ENCODE measurements around the gene ARL6IP1.

The ARL6IP1 gene

DNA sequence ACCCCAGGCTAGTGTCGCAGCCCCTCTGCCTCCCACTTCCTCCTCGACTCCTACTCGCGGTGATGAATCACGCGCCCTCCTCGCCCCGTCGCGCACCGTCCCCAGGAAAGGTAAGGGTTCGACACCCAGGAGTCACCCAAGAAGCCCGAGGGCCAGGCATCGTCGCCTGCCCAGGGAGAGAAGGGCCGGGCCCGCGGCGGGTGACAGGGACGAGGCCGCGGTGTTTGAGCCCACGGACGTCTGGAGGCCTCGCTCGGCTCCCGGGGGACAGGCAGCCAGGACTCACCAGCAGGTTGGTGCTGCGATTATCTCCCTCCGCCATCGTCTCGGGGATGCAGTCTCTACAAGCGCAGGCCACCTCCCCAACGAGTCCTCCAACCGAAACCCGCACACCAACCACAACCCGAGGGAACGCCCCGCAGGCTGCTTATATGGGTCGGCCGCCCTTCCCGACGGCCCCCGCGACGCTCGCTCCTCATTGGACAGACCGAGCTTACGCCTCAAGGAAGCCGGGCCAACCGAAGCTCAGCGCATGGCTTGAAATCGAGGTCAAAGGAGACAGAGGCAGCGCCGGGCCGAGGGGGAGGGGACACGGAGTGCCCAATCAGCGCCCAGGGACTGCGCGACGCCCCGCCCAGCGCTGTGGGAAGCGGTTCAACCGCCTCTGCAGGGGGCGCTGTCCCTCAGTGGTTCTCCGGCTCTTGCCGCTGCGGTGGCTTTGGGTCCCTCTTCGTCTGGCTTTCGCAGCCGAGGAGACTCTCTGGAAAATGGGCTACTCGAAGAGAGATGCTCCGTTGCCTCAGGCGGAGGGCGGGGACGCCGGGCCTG, at the start of gene ARL6IP1:
Gene ARL6IP1 (minus strand): TSS at position 405 of the 828 bp plus-strand sequence. CDS start 83 bp downstream, at position 322.
- DNase-seq (ENCODE audit: low spot score) = peak; percentile 99

DNA sequence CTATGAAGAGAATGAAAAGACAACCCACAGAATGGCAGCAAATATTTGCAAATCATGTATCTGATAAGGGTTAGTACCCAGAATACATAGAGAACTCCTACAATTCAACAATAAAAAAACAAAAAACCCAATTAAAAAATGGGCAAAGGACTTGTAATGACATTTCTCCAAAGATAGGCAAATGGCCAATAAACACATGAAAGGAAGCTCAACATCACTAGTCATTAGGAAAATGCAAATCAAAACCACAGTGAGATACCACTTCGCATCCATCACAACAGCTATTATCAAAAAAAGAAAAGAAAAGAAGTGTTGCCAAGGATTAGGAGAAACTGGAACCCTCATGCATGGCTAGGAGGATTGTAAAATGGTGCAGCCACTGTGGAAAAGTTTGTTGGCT, 45.1 kb upstream of the ARL6IP1 start:
- no peak for DNase-seq (ENCODE audit: low spot score)

DNA sequence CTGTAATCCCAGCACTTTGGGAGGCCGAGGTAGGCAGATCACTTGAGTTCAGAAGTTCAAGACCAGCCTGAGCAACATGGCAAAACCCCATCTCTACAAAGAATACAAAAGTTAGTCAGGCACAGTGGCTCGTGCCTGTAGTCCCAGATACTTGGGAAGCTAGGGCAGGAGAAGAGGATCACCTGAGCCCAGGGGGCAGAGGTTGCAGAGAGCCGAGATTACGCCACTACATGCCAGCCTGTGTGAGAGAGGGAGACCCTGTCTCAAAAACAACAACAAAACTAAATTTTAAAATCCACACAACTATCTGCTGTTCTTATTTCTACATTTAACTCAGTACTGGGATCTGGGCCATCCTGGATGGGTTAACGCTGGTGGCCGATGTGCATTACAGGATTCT, 41.2 kb upstream of the ARL6IP1 start:
- DNase-seq (ENCODE audit: low spot score) = no peak

DNA sequence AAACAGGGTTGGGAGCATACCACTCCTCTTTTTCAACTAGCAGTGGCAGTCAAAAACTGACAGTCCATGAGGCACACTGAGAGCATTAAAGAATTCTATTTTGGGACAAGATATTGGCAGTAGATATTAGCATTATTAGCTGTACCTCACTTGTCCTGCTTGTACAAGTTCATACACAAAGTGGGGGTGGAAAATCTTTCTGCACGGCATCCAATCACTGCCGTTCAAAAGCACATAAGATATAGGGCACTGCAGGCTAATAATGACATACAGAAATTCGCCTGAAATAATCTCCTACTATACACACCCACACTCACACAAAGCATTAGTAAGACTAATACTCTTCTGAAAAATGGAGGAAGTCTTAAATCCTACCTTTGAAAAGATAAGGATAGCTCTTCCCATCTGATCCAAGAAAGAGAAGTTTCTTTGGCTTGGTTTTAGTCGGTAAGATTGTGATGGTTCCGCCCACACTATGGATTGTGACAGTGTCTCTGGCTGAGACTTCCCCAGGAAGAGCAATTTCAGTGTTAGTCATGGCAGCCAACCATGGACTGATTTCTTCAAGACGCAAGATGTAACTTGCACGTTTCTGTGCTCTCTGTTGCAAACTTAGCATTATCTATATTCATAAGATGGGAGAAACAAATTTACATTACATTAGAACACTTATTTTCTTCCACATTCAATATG, 40.6 kb upstream of the ARL6IP1 start:
- no peak for DNase-seq (ENCODE audit: low spot score)

GRCh38 chr16:18839555-18839954, 38.2 kb upstream of the ARL6IP1 start:
- no peak for DNase-seq (ENCODE audit: low spot score)

DNA sequence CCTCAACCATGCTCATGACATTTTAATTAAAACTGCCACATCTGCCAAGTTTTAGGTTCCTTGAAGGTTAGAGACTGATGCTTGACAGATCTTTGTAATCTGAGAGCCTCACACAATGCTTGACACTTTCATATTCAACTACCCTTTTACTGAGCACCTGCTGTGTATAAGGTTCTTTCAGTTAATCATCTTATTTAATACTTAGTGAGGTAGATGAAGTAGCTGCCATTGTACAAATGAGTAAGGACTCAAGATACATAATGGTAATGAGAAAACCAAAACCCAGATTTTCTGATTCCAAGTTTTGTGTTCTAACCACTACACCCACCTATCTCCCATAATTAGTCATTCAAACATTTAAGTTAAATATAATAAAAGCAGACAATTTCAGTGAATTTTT, 35.4 kb upstream of the ARL6IP1 start:
- DNase-seq (ENCODE audit: low spot score) = no peak

DNA sequence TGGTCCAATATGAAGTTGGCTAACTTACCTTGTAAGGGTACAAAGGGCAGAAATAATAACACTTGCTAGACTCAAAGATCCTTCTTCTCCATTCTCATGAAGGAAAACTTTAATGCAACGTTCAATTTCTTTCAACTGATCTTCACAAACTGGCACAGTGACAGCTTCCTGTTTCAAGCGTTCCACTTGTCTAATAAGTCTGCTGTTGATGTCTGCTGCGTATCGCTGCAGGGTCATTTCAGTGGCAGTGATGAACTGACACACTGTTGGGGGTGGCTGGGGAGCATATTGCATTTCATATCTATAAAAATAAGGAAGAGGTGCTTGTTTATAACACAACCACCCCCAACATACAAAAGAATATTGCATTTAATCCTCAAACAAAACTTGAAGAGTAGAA, 33.5 kb upstream of the ARL6IP1 start:
- no peak for DNase-seq (ENCODE audit: low spot score)

DNA sequence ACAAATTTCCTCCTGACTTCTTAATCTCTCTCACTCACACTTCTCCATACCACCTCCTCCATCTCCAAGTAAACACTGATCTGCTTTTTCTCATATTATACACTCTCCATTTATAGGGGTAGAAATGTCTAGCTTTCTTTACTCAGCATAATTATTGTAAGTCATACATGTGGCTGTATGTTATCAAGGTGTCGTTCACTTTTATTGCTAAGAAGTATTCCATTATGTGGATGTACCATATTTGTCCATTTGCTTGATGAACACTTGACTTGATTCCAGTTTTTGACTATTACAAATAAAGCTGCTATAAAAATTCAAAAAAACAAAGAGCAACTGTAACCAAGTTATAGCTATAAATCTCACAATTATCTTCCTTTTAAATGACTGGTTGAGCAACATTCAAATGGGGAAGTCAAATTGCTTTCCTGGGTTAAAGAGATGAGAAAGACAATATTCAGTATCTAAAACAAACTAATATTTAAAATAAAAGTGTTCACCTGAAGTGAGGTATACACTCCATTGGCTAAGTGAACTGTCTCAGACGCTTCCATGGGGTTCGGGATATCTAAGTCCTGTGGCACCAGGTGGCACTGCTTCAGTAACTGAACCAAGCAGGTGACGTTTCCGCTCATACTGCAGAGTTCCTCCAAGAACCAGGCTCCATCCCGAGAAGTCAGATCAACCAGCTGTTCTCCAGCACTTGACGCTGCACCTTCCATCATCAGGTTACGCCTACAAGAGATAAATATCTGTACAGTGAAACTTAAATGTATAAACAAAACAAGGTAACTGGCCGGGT, 32.6 kb upstream of the ARL6IP1 start:
- DNase-seq (ENCODE audit: low spot score) = no peak

GRCh38 chr16:18832613-18833012, 31.3 kb upstream of the ARL6IP1 start:
- no peak for DNase-seq (ENCODE audit: low spot score)

DNA sequence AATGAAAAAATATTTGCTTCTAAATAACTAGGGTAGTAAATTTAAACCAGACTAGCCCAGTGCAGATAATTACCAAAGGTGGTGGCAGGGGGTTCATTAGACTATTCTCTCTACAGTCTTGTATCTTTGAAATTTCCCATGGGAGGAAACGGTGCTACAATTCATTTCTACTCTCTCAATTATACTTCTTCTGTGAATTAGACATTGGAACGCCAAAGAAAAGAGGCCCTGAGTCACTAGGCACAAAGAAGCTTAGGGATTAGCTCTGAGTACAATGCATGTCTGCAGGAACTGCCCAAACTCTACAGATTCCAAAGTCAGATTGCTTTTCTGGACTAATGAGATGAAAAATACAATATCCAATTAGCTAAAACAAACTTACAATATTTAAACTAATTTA, 30.7 kb upstream of the ARL6IP1 start:
- no peak for DNase-seq (ENCODE audit: low spot score)

GRCh38 chr16:18829251-18829650, 27.9 kb upstream of the ARL6IP1 start:
- DNase-seq (ENCODE audit: low spot score) = no peak

GRCh38 chr16:18827890-18828289, 26.5 kb upstream of the ARL6IP1 start:
- no peak for DNase-seq (ENCODE audit: low spot score)

GRCh38 chr16:18816286-18816685, 14.9 kb upstream of the ARL6IP1 start:
- no peak for DNase-seq (ENCODE audit: low spot score)

DNA sequence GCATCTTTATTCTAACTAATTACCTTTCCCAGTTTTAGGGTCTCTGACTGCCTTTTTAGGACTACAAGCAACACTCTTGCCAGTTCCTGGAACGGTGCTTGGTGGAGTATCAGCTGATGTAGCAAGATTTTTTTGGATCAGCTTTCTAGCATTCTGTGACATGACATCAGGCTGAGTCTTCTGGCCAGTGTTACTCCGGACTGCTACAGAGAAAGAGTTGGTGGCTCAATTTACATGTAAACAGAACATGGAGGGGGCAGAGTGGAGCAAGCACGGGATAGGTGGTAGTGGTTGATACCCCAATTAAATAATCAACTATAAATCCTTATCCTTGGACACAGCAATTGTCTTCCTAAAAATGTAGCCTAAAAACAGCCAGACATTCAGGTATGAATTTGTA, 10.6 kb upstream of the ARL6IP1 start:
- no peak for DNase-seq (ENCODE audit: low spot score)

- DNase-seq (ENCODE audit: low spot score) = no peak
Measured at GRCh38 chr16:18809165-18809564, 7.8 kb upstream of the ARL6IP1 start.

DNA sequence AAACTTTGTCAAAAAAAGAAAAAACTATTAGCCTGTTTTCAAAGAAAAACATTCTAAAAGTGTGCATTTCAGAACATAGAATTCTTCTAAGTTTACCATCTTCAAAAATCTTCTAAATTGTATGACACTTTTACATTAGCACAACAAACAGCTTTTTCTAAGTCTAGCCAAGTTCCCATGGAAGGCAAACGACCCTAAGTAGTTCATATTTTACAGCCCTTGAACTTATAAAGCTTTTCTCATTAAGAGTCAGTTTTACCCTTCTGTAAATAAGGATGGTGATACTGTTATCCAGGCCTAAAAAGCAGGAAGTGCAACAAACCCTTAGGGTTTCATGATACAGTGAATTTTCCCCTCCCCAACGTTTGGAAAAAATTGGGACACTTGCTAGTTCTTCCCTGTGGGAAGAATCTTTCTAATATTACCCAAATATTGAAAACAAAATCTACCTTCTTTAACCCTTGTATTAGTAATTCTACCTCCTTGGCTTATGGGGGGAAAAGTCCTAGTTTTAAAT, 4.0 kb upstream of the ARL6IP1 start:
- DNase-seq (ENCODE audit: low spot score) = no peak

DNA sequence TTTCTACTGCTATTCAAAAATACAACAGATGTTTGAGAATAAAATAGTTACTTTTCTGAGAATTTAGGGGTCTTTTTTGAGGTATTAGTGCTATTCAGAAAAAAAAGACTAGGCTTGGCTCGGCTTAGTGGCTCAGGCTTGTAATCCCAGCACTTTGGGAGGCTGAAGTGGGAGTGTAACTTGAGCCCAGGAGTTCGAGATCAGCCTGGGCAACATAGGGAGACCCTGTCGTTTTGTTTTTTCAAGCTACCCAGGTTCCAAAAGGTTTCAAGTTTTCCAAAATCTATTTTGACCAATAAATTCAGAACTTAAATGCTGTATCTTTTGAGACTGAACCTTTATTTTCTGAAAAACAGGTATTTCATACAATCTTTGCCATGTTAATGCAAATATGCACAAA, 3.2 kb upstream of the ARL6IP1 start:
- DNase-seq (ENCODE audit: low spot score) = no peak

GRCh38 chr16:18803569-18804462, 2.5 kb upstream of the ARL6IP1 start:
- DNase-seq (ENCODE audit: low spot score) = no peak

DNA sequence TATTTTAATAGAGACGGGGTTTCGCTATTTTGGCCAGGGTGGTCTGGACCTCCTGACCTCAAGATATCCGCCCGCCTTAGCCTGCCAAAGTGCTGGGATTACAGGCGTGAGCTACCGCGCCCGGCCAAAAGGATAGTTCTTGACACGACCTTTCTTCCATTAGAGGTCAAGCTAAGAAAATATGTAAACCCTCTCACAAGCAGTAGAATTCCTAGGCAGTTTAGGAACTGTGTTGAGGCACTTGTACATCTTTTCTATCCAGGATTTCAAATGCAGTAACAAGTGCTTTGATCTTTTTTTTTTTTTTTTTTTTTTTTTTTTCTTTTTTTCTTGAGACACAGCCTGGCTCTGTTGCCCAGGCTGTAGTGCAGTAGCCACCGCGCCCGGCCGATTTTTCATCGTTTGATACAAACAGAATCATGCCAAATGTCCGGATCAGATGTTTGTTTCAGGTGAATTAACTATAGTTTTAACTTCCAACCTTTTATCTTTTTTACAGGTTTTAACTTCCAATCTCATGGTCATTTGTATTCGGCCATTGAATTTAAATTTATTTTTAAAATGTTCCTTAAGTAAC, 1.5 kb upstream of the ARL6IP1 start:
- DNase-seq (ENCODE audit: low spot score) = no peak

DNA sequence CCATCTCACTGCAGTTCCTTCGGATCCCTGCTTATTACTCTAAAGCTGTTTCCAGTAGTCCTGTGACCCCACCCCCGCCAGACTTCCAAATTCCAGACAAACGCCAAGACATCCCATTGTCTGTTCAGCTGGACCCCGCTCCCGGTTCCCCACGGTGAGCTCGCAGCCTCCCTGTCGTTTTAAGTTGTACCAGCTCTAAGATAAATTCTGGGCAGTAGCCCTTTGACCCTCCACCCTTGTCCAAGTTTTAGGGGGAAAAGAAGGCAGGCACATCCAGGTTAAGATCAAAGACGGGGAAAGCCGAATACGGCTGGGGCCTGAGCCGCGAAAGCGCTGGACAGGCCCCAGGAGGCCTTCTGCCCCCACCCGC, 589 bp downstream of the ARL6IP1 start:
- no peak for DNase-seq (ENCODE audit: low spot score)

DNA sequence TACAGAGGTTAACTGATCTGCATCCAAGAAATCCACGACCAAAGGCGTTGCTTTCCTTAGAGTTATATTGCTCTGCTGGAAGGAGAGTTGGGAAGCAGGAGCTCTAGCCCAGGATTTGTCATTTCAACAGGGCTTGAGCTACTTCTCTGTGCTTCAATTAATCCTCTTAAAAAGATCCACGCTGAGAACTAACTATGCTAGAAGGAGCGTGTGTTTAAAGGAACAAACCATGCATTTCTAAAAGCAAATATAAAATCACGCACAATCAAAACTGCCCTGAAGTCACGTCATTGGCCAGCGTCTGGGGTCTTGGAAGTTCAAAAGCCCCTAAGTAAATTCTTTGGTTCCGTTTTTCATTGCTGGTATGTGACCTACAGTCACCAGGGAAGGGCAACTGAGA, 1.1 kb downstream of the ARL6IP1 start:
- DNase-seq (ENCODE audit: low spot score) = no peak
